ENCODE data around the gene KIAA0513.
A peak's percentile ranks its signal among the peaks of the same experiment; 100 is the strongest.

Gene KIAA0513

GRCh38 chr16:85068746-85069145 is 41.2 kb downstream of the KIAA0513 start:
- H3K4me3 ChIP-seq (ENCODE audit: low read depth, low read length): no peak overlapping the region
- no peak for DNase-seq (ENCODE audit: low read depth)
- TF ChIP-seq CTCF (conservative IDR thresholded peaks at IDR 0.05; ENCODE audit: low read depth, low read length): no peak

DNA sequence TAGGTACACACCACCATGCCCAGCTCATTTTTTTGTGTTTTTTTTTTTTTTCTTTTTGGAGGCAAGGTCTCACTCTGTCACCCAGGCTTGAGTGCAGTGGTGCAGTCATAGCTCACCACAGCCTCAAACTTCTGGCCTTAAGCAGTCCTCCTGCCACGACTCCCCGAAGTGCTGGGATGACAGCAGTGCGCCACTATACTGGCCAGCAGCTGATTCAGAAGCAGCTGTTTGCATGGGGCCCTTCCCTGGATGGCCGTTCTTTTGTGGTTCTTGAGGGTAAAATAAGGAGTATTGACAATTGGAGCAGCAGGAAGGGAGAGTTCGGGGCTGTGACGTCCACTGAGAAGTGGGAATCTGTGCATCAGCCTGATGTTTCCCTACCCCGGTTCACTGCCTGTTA is 41.6 kb downstream of the KIAA0513 start:
- no peak for DNase-seq (ENCODE audit: low read depth)
- H3K4me3 ChIP-seq (ENCODE audit: low read depth, low read length): no peak overlapping the region
- TF ChIP-seq CTCF (conservative IDR thresholded peaks at IDR 0.05; ENCODE audit: low read depth, low read length): no peak

GRCh38 chr16:85072076-85072860 is 44.7 kb downstream of the KIAA0513 start:
- DNase-seq (ENCODE audit: low read depth): no peak
- TF ChIP-seq CTCF (conservative IDR thresholded peaks at IDR 0.05; ENCODE audit: low read depth, low read length): no peak
- no peak overlapping the region for H3K4me3 ChIP-seq (ENCODE audit: low read depth, low read length)

GRCh38 chr16:85072947-85073346 is 45.4 kb downstream of the KIAA0513 start:
- DNase-seq (ENCODE audit: low read depth): no peak
- TF ChIP-seq CTCF (conservative IDR thresholded peaks at IDR 0.05; ENCODE audit: low read depth, low read length): no peak
- no peak overlapping the region for H3K4me3 ChIP-seq (ENCODE audit: low read depth, low read length)

- no peak for TF ChIP-seq CTCF (conservative IDR thresholded peaks at IDR 0.05; ENCODE audit: low read depth, low read length)
- no peak overlapping the region for H3K4me3 ChIP-seq (ENCODE audit: low read depth, low read length)
- no peak for DNase-seq (ENCODE audit: low read depth)
These were observed 46.8 kb downstream of the KIAA0513 start for GRCh38 chr16:85074225-85074914.

- no peak for TF ChIP-seq CTCF (conservative IDR thresholded peaks at IDR 0.05; ENCODE audit: low read depth, low read length)
- DNase-seq (ENCODE audit: low read depth): peak; percentile 26
- H3K4me3 ChIP-seq (ENCODE audit: low read depth, low read length): no peak overlapping the region
These were observed 47.8 kb downstream of the KIAA0513 start for GRCh38 chr16:85075236-85075924.

Measured in choroid plexus epithelial cell (primary cell).